H1 (cell line): Measurements from ENCODE around the gene ZSCAN10. TPM values are rescaled to one million over a fixed set of nuclear protein-coding genes. Genes with fewer than 3 reads are reported as not detected.

Experiments
- CTCF ChIA-PET: fragments of 300-600 bp; sonication (Branson Sonifier 250); formaldehyde crosslinking; loops from one replicate; lab custom pipeline; 2021; ENCODE audit not compliant: partially characterized antibody; lab: Charles Lee
- POLR2A ChIA-PET: fragments of 300-600 bp; sonication (Branson Sonifier 250); formaldehyde crosslinking; loops from one replicate; lab custom pipeline; 2021; ENCODE audit warnings: inconsistent platforms; ENCODE audit not compliant: partially characterized antibody; lab: Charles Lee
- DNase-seq, 2 experiments: peaks; one replicate each; pipeline versions ENCODE4 v3.0.0 to v3.0.0-alpha.2; 2010 to 2022; ENCODE audit warnings: low spot score in 2 of 2, low read depth in 1 of 2, mixed read lengths in 1 of 2
- FAIRE-seq: peaks from 2 replicates; lab custom pipeline; 2011; peaks lifted over from hg19 to GRCh38; lab: Jason Lieb, UNC
- H2AFZ ChIP-seq: 2 replicates; pipeline ENCODE4 v1.8.1; 2012; ENCODE audit warnings: low read length, inconsistent platforms
- H2AK5ac ChIP-seq: 2 replicates; pipeline ENCODE4 v1.6.1; 2013; ENCODE audit warnings: low read depth, low read length
- H2BK120ac ChIP-seq: replicated peaks from 2 replicates; pipeline ENCODE3; 2013; ENCODE audit warnings: low read depth, low read length, inconsistent platforms
- H2BK12ac ChIP-seq: 2 replicates; pipeline ENCODE4 v1.6.1; 2013; ENCODE audit warnings: low read depth, low read length
- H2BK15ac ChIP-seq: 2 replicates; pipeline ENCODE4 v1.6.1; 2013; ENCODE audit warnings: low read length
- H2BK20ac ChIP-seq: 2 replicates; pipeline ENCODE4 v1.6.1; 2013; ENCODE audit warnings: low read length
- H2BK5ac ChIP-seq: 2 replicates; pipeline ENCODE4 v1.6.1; 2013; ENCODE audit warnings: low read depth, low read length
- H3K14ac ChIP-seq: 2 replicates; pipeline ENCODE4 v1.6.1; 2013; ENCODE audit warnings: inconsistent platforms; ENCODE audit not compliant: insufficient read length
- H3K18ac ChIP-seq: 2 replicates; pipeline ENCODE4 v1.6.1; 2013; ENCODE audit warnings: low read length; ENCODE audit errors: extremely low read depth
- H3K23ac ChIP-seq: 2 replicates; pipeline ENCODE4 v1.6.1; 2013; ENCODE audit warnings: inconsistent platforms; ENCODE audit not compliant: insufficient read length
- H3K23me2 ChIP-seq: 2 replicates; pipeline ENCODE4 v1.6.1; 2013; ENCODE audit warnings: low read depth, low read length
- H3K27ac ChIP-seq: 2 replicates; pipeline ENCODE4 v1.6.1; 2011; ENCODE audit warnings: low read depth, low read length, inconsistent platforms
- H3K27me3 ChIP-seq, 4 experiments: replicated peaks in 1 of 4; 1 replicate in 1 of 4; 2 replicates in 3 of 4; pipeline versions ENCODE4 v1.6.1 to v1.8.1; 2011 to 2013; ENCODE audit warnings: low read length in 3 of 4, mild to moderate bottlenecking in 3 of 4, inconsistent platforms in 2 of 4, mixed read lengths in 2 of 4, moderate library complexity in 1 of 4; ENCODE audit not compliant: control insufficient read depth in 3 of 4, insufficient read depth in 3 of 4; ENCODE audit errors: extremely low read depth in 1 of 4
- H3K36me3 ChIP-seq, 4 experiments: 2 replicates each; pipeline versions ENCODE4 v1.6.1 to v1.8.1; 2011 to 2013; ENCODE audit warnings: mild to moderate bottlenecking in 4 of 4, low read length in 3 of 4, moderate library complexity in 2 of 4, control low read depth in 1 of 4, inconsistent platforms in 1 of 4; ENCODE audit not compliant: insufficient read depth in 4 of 4, control insufficient read depth in 2 of 4
- H3K4ac ChIP-seq: replicated peaks from 2 replicates; pipeline ENCODE3; 2013; ENCODE audit warnings: low read length, low read depth, mixed read lengths, inconsistent platforms; ENCODE audit not compliant: insufficient read length
- H3K4me1 ChIP-seq, 4 experiments: replicated peaks in 1 of 4; 1 replicate in 1 of 4; 2 replicates in 3 of 4; pipeline versions ENCODE4 v1.6.1 to v1.8.1; 2011 to 2013; ENCODE audit warnings: low read length in 3 of 4, inconsistent platforms in 2 of 4, mixed read lengths in 1 of 4; ENCODE audit not compliant: insufficient read depth in 4 of 4, control insufficient read depth in 3 of 4
- H3K4me2 ChIP-seq, 2 experiments: 2 replicates each; pipeline versions ENCODE4 v1.6.1 to v1.8.1; 2011 to 2013; ENCODE audit warnings: low read depth in 2 of 2, low read length in 2 of 2, control low read depth in 1 of 2, inconsistent platforms in 1 of 2, mild to moderate bottlenecking in 1 of 2; ENCODE audit not compliant: insufficient read depth in 1 of 2
- H3K4me3 ChIP-seq, 4 experiments: fragments of 200-600, 300-600 bp in 1 of 4; sonication (generic), shearing (Covaris generic), sonication (Bioruptor Twin) in 1 of 4; 2 replicates each; pipeline versions ENCODE4 v1.5.1 to v1.8.1; 2011 to 2016; ENCODE audit warnings: low read length in 4 of 4, low read depth in 3 of 4, control low read depth in 2 of 4, inconsistent platforms in 2 of 4, mild to moderate bottlenecking in 2 of 4, mixed read lengths in 1 of 4, moderate library complexity in 1 of 4; ENCODE audit not compliant: insufficient read depth in 2 of 4; ENCODE audit errors: extremely low read depth in 1 of 4
- H3K56ac ChIP-seq: replicated peaks from 2 replicates; pipeline ENCODE3; 2013; ENCODE audit warnings: low read depth, mild to moderate bottlenecking, mixed read lengths, low read length, inconsistent platforms; ENCODE audit not compliant: insufficient read length
- H3K79me1 ChIP-seq: 2 replicates; pipeline ENCODE4 v1.6.1; 2013; ENCODE audit warnings: low read depth, low read length, control low read depth
- H3K79me2 ChIP-seq, 2 experiments: 2 replicates each; pipeline versions ENCODE4 v1.6.1 to v1.8.1; 2012 to 2013; ENCODE audit warnings: low read length in 2 of 2, mild to moderate bottlenecking in 2 of 2, inconsistent platforms in 1 of 2; ENCODE audit not compliant: insufficient read depth in 2 of 2, control insufficient read depth in 1 of 2
- H3K9ac ChIP-seq, 4 experiments: replicated peaks in 1 of 4; 1 replicate in 1 of 4; 2 replicates in 3 of 4; pipeline versions ENCODE4 v1.6.1 to v1.8.1; 2011 to 2013; ENCODE audit warnings: low read depth in 3 of 4, low read length in 3 of 4, control low read depth in 2 of 4, mild to moderate bottlenecking in 2 of 4, moderate library complexity in 2 of 4, inconsistent platforms in 1 of 4; ENCODE audit errors: extremely low read depth in 1 of 4
- H3K9me3 ChIP-seq, 2 experiments: 2 replicates each; pipeline versions ENCODE4 v1.6.1 to v1.8.1; 2012 to 2013; ENCODE audit warnings: mild to moderate bottlenecking in 2 of 2, moderate library complexity in 2 of 2, control low read depth in 1 of 2, inconsistent platforms in 1 of 2, low read depth in 1 of 2, low read length in 1 of 2, mixed read lengths in 1 of 2; ENCODE audit not compliant: insufficient read depth in 2 of 2
- H4K20me1 ChIP-seq, 2 experiments: replicated peaks in 1 of 2; 2 replicates each; pipeline versions ENCODE3 to v1.8.1; 2011 to 2013; ENCODE audit warnings: inconsistent platforms in 2 of 2, low read length in 2 of 2, mild to moderate bottlenecking in 1 of 2; ENCODE audit not compliant: insufficient read depth in 2 of 2, control insufficient read depth in 1 of 2
- H4K5ac ChIP-seq: 2 replicates; pipeline ENCODE4 v1.6.1; 2013; ENCODE audit warnings: low read length, low read depth, mixed read lengths, inconsistent platforms; ENCODE audit not compliant: insufficient read length
- H4K8ac ChIP-seq: 2 replicates; pipeline ENCODE4 v1.8.0; 2013; ENCODE audit warnings: mild to moderate bottlenecking, moderate library complexity, low read length, inconsistent platforms; ENCODE audit not compliant: insufficient read depth; ENCODE audit errors: extremely low read depth
- H4K91ac ChIP-seq: replicated peaks from 2 replicates; pipeline ENCODE3; 2013; ENCODE audit warnings: low read length, mixed read lengths, inconsistent platforms; ENCODE audit not compliant: insufficient read length
- BACH1 ChIP-seq: IDR thresholded peaks from 2 replicates; pipeline ENCODE4 v1.6.1; 2012; ENCODE audit warnings: low read length, improper control_type of control experiment
- CHD1 ChIP-seq: IDR thresholded peaks from 2 replicates; pipeline ENCODE4 v1.6.1; 2012; ENCODE audit warnings: low read depth, low read length, improper control_type of control experiment
- GABPA ChIP-seq: IDR thresholded peaks from 2 replicates; pipeline ENCODE4 v1.6.1; 2011; ENCODE audit warnings: mild to moderate bottlenecking, low read length, moderate library complexity, borderline replicate concordance; ENCODE audit not compliant: insufficient read depth
- JUN ChIP-seq: IDR thresholded peaks from 2 replicates; pipeline ENCODE4 v1.6.1; 2011; ENCODE audit warnings: low read depth, mild to moderate bottlenecking, improper control_type of control experiment, low read length
- KDM4A ChIP-seq: IDR thresholded peaks from one replicate; pipeline ENCODE4 v1.7.1; 2012; ENCODE audit warnings: low read depth, mild to moderate bottlenecking, moderate library complexity, low read length, inconsistent platforms; ENCODE audit not compliant: severe bottlenecking
- PHF8 ChIP-seq: fragments of 200-600 bp; sonication (generic); conservative IDR thresholded peaks from 2 replicates; pipeline ENCODE4 v1.7.1; 2012; ENCODE audit warnings: low read depth, mild to moderate bottlenecking, inconsistent platforms, low read length, moderate library complexity
- POLR2AphosphoS5 ChIP-seq: IDR thresholded peaks from 2 replicates; pipeline ENCODE4 v1.6.1; 2011; ENCODE audit warnings: low read depth, low read length
- RFX5 ChIP-seq: IDR thresholded peaks from 2 replicates; pipeline ENCODE4 v1.6.1; 2011; ENCODE audit warnings: low read depth, low read length, improper control_type of control experiment, borderline replicate concordance
- SUZ12 ChIP-seq: fragments of 200-600 bp; sonication (generic); IDR thresholded peaks from 2 replicates; pipeline ENCODE4 v1.6.1; 2012; ENCODE audit warnings: mild to moderate bottlenecking, inconsistent platforms, low read length, moderate library complexity, mixed read lengths
- TAF1 ChIP-seq: IDR thresholded peaks from 2 replicates; pipeline ENCODE4 v1.6.1; 2011; ENCODE audit warnings: mild to moderate bottlenecking, low read depth, low read length
- TAF7 ChIP-seq: optimal IDR thresholded peaks from 2 replicates; pipeline ENCODE3; 2011; ENCODE audit warnings: low read depth, mild to moderate bottlenecking, inconsistent platforms, low read length, moderate library complexity, borderline replicate concordance
- TBP ChIP-seq: IDR thresholded peaks from 2 replicates; pipeline ENCODE4 v1.6.1; 2011; ENCODE audit warnings: low read depth, low read length, improper control_type of control experiment
- WGBS, 2 experiments: shearing (Covaris generic) in 1 of 2; methylation state at CpG; one replicate each; pipeline versions ENCODE4 v1.1.6 to v1.1.7; 2013 to 2015; ENCODE audit warnings: low lambda C conversion rate in 2 of 2, mixed read lengths in 2 of 2, inconsistent platforms in 1 of 2, low coverage in 1 of 2, missing lambda C conversion rate in 1 of 2; ENCODE audit not compliant: insufficient replicate concordance in 2 of 2, insufficient coverage in 1 of 2, insufficient read length in 1 of 2; ENCODE audit errors: extremely low coverage in 1 of 2, missing lambda C conversion rate in 1 of 2; 5-methylcytosine and 5-hydroxymethylcytosine counted together
- polyA plus RNA-seq, 7 experiments: library from polyadenylated mRNA; depleted of rRNA in 3 of 7; stranded (reverse) in 5 of 7; unstranded in 2 of 7; fragments of >200 nt in 5 of 7; fragments of 200-250 nt in 2 of 7; gene quantifications; 1 replicate in 5 of 7; 2 replicates in 1 of 7; 4 replicates in 1 of 7; pipeline versions ENCODE4 v1.2.1 to v1.2.3, GENCODE V29; 2011 to 2013; ENCODE audit warnings: missing spikeins in 2 of 7, mixed read lengths in 2 of 7
- total RNA-seq: library from RNA; stranded (reverse); fragmentation: NEBNext Ultra II Directional; extraction: Animal tissue kit (Norgen Biotek cat#: 25700); gene quantifications from 2 replicates; pipeline ENCODE4 v1.2.1, GENCODE V29; 2021

ZSCAN10 gene
- total and polyA plus RNA-seq, 2 of the 8 experiments (the other 6 are each of a cell fraction or from before 2014, with no cell fraction given) = 209 to 314 TPM

DNA sequence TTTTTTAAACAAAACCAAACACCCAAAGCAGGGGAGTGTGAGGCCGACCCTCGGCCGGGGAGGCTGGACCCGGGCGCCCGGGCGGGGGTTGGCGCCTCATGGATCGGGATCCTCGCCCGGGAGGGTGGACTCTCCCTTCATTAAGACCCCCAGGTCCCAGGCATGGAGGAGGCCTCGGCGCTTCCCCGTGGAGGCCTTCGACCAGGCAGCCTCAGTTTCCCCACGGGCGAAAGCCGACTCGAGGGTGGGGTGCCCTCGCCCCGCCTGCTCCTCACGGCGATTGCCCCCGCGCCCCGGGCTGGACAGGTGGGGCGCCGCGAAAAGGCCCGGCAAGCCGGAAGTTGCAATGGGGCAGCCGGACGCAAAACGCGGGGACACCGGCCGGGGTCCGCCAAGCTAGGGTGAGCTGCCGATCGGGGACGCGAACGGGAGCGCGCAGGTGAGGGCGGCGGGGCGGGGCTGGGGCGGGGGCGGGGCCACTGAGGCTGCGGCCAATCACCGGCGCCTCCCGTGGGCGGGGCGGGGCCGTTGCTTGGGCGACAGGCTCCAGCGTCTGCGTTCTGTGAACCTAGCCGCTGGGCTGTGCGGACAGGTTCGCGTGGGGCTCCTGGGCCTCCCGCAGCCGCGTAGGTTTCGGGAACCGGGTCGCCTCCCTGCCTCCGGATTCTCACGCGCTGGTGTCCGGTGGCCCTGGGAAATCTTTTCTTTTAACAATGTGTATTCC is 7.3 kb upstream of the ZSCAN10 start:
- Histone ChIP-seq H2BK5ac (peak overlapping the region; percentile 85; the same call in 1 of the 2 replicates), H3K18ac (peak overlapping the region; percentile 71; the same call in 1 of the 2 replicates), H4K5ac (peak overlapping the region; percentile 95), H4K91ac (peak overlapping the region; percentile 100), H3K4me3 (peak overlapping the region; percentile 41 to 79 (median 64)), H2BK20ac (no peak overlapping the region), H3K4me2 (peak overlapping the region; percentile 48 to 90), H3K9ac (peak overlapping the region; percentile 31 to 70 (median 67); a peak in 6 of 7 replicates), H3K9me3 (no peaks in the 10 kb centered on the region), H2BK12ac (no peak overlapping the region), H3K79me1 (no peaks in the 10 kb centered on the region), H3K23me2 (no peaks in the 10 kb centered on the region; the same call in 1 of the 2 replicates), H3K79me2 (no peaks in the 10 kb centered on the region), H4K8ac (peak overlapping the region; percentile 97), H2AK5ac (no peak overlapping the region), H3K36me3 (no peaks in the 10 kb centered on the region), H3K27me3 (no peaks in the 10 kb centered on the region), H3K23ac (no peak overlapping the region), H3K14ac (no peak overlapping the region), H4K20me1 (no peaks in the 10 kb centered on the region), H3K4me1 (peaks cover 2 to 5% (median 4%) of the 10 kb centered on the region in 4 experiments; a peak in 5 of 7 replicates), H3K56ac (peak overlapping the region; percentile 69), H2AFZ (no peak overlapping the region), H3K27ac (peak overlapping the region; percentile 85), H2BK15ac (no peak overlapping the region), H3K4ac (peak overlapping the region; percentile 78), H2BK120ac (peak overlapping the region; percentile 54)
- FAIRE-seq = no peak
- 2% methylated on average over 68 of the region's 74 CpGs; no CpG with 5 or more reads in 1 of the 2 experiments for WGBS, 2 experiments
- DNase-seq = peak in 1 of 2 experiments; percentile 97
- ChIA-PET CTCF (interaction anchor here (0.7 to 36.8 kb wide), 6 partner anchors 9 to 105 kb away, joined by 3 to 619 read pairs (median 10); partner anchors contain the start of genes ZNF213 and ZSCAN10), POLR2A (interaction anchor here (0.6 to 15.4 kb wide), 13 partner anchors 8 to 99 kb away, joined by 3 to 169 read pairs (median 4); partner anchors contain the start of genes ZNF213 and ZSCAN10)
- TF ChIP-seq GABPA (peak; percentile 98), RFX5 (no peak), JUN (no peak), SUZ12 (no peak), CHD1 (no peak), BACH1 (peak; percentile 24; the same call in 1 of the 2 replicates), TBP (peak; percentile 34; the same call in 1 of the 2 replicates), KDM4A (peak; percentile 42), TAF1 (peak; percentile 67), PHF8 (peak; percentile 69; the same call in 1 of the 2 replicates), TAF7 (peak; percentile 47), POLR2AphosphoS5 (no peak; the same call in 1 of the 2 replicates)
